Measurements from ENCODE around the gene TRAIP.

DNA sequence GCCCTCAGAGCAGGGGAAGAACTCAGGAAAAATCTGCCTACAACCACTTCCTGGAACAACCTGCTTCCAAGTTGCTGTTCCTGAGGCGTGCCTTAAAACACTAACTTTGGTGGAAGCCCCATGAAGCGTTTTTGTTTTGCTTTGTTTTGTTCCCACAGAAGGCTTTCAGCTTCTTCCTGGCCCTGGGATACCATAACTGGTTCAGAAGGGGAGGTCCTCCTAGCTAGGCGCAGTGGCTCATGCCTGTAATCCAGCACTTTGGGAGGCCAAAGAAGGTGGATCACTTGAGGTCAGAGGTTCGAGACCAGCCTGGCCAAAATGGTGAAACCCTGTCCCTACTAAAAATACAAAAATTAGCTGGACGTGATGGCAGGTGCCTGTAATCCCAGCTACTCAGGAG lies 68.8 kb downstream of the TRAIP start:
- TF ChIP-seq, protein P1, sequence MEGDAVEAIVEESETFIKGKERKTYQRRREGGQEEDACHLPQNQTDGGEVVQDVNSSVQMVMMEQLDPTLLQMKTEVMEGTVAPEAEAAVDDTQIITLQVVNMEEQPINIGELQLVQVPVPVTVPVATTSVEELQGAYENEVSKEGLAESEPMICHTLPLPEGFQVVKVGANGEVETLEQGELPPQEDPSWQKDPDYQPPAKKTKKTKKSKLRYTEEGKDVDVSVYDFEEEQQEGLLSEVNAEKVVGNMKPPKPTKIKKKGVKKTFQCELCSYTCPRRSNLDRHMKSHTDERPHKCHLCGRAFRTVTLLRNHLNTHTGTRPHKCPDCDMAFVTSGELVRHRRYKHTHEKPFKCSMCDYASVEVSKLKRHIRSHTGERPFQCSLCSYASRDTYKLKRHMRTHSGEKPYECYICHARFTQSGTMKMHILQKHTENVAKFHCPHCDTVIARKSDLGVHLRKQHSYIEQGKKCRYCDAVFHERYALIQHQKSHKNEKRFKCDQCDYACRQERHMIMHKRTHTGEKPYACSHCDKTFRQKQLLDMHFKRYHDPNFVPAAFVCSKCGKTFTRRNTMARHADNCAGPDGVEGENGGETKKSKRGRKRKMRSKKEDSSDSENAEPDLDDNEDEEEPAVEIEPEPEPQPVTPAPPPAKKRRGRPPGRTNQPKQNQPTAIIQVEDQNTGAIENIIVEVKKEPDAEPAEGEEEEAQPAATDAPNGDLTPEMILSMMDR (IDR thresholded peaks at IDR 0.05): no peak
- no peak for TF ChIP-seq EZH2 (IDR thresholded peaks at IDR 0.05; ENCODE audit: borderline replicate concordance, insufficient read depth, low read depth, low read length, poor library complexity, severe bottlenecking)
